ENCODE measurements around the gene AXDND1.

Gene AXDND1

DNA sequence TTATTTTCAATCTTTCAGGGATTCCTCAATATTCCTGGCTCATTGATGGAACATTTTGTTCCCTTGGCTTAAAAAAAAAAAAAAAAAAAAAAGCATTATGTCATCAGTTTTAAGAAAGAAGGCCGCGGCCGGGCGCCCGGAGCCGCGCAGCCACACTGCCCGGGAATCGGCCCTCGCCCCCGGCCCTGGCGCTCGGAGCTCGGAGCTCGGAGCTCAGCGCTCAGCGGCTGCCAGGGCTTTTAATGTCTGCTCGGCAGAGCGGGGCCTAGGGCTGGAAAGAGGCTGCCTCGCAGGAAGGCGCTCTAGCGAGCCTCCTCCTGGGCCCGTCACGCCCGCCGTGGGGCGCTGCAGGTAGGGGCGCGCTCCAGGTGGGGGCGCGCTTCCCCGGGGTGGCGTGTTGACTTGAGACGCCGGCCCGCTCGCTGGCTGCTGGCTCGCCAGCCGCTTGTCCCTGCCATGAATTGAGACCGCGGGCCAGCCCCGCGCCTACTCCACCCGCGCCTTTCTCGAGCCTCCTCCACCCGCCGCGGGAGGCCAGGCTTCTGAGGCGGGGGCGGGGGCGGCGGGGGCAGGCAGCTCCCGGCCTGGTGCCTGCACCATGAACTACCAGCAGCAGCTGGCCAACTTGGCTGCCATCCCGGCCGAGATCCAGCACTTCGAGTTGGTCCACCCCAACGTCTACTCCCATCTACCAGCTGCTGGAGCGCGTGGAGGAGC is 220.5 kb downstream of the AXDND1 start:
- Histone ChIP-seq H3K36me3 (no peaks in the 10 kb centered on the region), H3K27me3 (peaks cover 0 to 2% of the 10 kb centered on the region in 2 donors), H3K4me3 (peak overlapping the region; percentile 49 to 55), H3K9me3 (peaks cover 0 to 6% (median 0%) of the 10 kb centered on the region in 3 donors), H3K27ac (peak overlapping the region; percentile 90), H3K4me1 (peaks cover 0 to 14% (median 0%) of the 10 kb centered on the region in 4 donors)
- peak; percentile 62 to 81 for DNase-seq
- intact Hi-C loops (cut with DNase I; ENCODE audit: low total_unique reads) = no loop called here
- TF ChIP-seq, protein P1, sequence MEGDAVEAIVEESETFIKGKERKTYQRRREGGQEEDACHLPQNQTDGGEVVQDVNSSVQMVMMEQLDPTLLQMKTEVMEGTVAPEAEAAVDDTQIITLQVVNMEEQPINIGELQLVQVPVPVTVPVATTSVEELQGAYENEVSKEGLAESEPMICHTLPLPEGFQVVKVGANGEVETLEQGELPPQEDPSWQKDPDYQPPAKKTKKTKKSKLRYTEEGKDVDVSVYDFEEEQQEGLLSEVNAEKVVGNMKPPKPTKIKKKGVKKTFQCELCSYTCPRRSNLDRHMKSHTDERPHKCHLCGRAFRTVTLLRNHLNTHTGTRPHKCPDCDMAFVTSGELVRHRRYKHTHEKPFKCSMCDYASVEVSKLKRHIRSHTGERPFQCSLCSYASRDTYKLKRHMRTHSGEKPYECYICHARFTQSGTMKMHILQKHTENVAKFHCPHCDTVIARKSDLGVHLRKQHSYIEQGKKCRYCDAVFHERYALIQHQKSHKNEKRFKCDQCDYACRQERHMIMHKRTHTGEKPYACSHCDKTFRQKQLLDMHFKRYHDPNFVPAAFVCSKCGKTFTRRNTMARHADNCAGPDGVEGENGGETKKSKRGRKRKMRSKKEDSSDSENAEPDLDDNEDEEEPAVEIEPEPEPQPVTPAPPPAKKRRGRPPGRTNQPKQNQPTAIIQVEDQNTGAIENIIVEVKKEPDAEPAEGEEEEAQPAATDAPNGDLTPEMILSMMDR (IDR thresholded peaks at IDR 0.05) = peak; percentile 41 to 56

DNA sequence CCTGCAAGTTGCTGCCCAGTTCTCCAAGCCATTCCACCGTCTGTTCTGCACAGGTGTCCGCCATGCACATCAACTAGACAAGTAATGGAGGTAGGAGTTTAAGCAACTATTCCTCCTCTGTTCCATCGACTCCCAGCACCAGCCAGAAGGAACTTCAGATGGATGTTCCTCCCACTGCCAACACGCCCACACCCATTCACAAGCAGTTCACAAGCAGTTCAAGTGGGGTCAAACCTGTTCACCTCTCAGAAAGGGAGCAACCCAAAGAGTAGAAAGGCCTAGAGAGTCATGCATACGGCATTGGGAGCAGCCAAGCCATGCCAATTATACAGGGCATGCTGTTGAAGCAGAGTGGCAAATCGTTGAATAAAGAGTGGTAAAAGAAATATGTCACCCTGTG is 221.6 kb downstream of the AXDND1 start:
- TF ChIP-seq, protein P1 (IDR thresholded peaks at IDR 0.05) = no peak
- Histone ChIP-seq H3K27ac (peak overlapping the region in 1 of 2 donors; percentile 90), H3K4me3 (no peak overlapping the region), H3K9me3 (peaks cover 0 to 6% (median 0%) of the 10 kb centered on the region in 3 donors), H3K27me3 (peaks cover 0 to 13% of the 10 kb centered on the region in 2 donors), H3K4me1 (peaks cover 0 to 20% (median 4%) of the 10 kb centered on the region in 4 donors), H3K36me3 (no peaks in the 10 kb centered on the region)
- intact Hi-C loops (cut with DNase I; ENCODE audit: low total_unique reads) = no loop called here
- no peak for DNase-seq

DNA sequence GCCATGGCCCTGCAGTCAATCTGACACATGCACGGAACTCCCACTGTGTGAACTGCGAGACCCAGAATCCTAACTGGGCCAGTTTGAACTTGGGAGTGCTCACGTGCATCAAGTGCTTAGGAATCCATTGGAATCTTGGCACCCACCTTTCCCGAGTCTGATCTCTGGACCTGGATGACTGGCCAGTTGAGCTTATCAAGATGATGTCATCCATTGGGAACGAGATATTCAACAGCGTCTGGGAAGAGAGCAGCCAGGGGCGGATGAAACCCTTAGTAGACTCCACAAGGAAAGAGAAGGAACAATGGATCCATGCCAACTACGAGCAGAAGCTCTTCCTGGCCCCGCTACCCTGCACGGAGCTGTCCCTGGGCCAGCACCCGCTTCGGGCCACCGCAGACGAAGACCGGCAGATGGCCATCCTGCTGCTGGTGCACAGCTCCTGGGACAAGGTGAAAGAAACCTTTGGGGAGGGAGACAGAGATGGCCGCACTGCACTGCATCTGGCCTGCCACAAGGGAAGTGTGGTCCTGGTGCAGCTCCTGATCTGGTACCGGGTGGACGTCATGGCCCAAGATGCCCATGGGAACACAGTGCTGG is 222.8 kb downstream of the AXDND1 start:
- Histone ChIP-seq H3K27me3 (peaks cover 0 to 16% of the 10 kb centered on the region in 2 donors), H3K9me3 (peaks cover 0 to 6% (median 0%) of the 10 kb centered on the region in 3 donors), H3K4me1 (peaks cover 0 to 20% (median 4%) of the 10 kb centered on the region in 4 donors), H3K27ac (no peak overlapping the region), H3K36me3 (no peaks in the 10 kb centered on the region), H3K4me3 (no peak overlapping the region)
- no peak for DNase-seq
- intact Hi-C loops (cut with DNase I; ENCODE audit: low total_unique reads) = no loop called here
- TF ChIP-seq, protein P1 (IDR thresholded peaks at IDR 0.05) = no peak

DNA sequence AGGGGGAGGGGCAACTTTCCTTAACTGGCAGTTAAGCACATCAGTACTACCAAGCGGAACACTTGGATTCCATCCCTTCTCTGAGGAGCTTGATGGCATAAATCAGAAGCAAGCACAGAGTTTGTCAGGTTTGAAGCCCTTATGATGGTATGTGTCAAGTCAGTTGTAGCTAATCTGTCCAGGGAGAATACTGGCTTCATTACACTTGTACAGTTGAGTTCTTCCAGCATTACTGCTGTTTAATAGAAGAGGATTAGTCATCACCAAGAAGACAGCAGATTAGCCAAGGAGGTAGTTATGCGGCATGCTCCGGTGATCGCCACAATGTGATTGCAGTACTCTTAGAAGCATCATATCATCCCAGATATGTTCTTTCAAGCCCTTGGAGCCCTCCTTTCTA is 223.7 kb downstream of the AXDND1 start:
- Histone ChIP-seq H3K27ac (no peak overlapping the region), H3K4me1 (peaks cover 0 to 20% (median 4%) of the 10 kb centered on the region in 4 donors), H3K4me3 (no peak overlapping the region), H3K9me3 (peaks cover 0 to 6% (median 0%) of the 10 kb centered on the region in 3 donors), H3K36me3 (no peaks in the 10 kb centered on the region), H3K27me3 (peaks cover 0 to 16% of the 10 kb centered on the region in 2 donors)
- DNase-seq = no peak
- TF ChIP-seq, protein P1 (IDR thresholded peaks at IDR 0.05) = no peak
- intact Hi-C loops (cut with DNase I; ENCODE audit: low total_unique reads) = no loop called here

DNA sequence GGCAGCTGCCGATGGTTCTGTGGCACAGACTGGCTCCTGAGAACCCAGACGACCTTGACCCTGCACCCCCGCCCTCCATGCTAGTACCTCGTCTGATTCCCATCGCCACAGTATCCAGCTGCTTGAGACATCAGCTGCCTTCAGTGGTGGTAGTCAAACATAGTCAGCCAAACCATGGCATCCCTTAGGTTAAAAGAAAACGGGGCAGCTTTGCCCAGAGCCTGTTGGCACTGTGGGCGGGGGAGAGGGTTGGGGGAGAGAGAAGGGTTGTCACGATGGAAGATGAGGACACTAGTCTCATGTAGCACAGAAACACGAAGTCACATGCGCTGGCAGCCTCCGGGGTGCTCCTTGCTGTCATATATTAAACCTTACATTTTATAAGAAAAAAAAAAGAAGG is 224.9 kb downstream of the AXDND1 start:
- H3K27me3 ChIP-seq = peaks cover 0 to 16% of the 10 kb centered on the region in 2 donors
- no peak overlapping the region for H3K4me3 ChIP-seq
- intact Hi-C loops (cut with DNase I; ENCODE audit: low total_unique reads) = no loop called here
- H3K9me3 ChIP-seq = peaks cover 0 to 6% (median 0%) of the 10 kb centered on the region in 3 donors
- TF ChIP-seq, protein P1 (IDR thresholded peaks at IDR 0.05) = no peak
- no peak for DNase-seq
- no peaks in the 10 kb centered on the region for H3K36me3 ChIP-seq
- no peak overlapping the region for H3K27ac ChIP-seq
- peaks cover 0 to 17% (median 4%) of the 10 kb centered on the region in 4 donors for H3K4me1 ChIP-seq

Data from tibial artery (tissue), 4 donors.